Kidney epithelial cell (primary cell): ENCODE data around the gene TRPT1. TPM values are rescaled to one million over a fixed set of nuclear protein-coding genes. Genes with fewer than 3 reads are reported as not detected.

Experiments used
- DNase-seq: peaks from one replicate; pipeline ENCODE4 v3.0.0-alpha.2; 2010; ENCODE audit warnings: low read depth
- H3K27me3 ChIP-seq: 2 replicates; pipeline ENCODE4 v1.6.0; 2011; ENCODE audit warnings: low read length; ENCODE audit not compliant: control insufficient read depth, insufficient read depth
- H3K36me3 ChIP-seq: 2 replicates; pipeline ENCODE4 v1.5.1; 2011; ENCODE audit warnings: low read length; ENCODE audit not compliant: control insufficient read depth, insufficient read depth
- H3K4me3 ChIP-seq: 2 replicates; pipeline ENCODE4 v1.5.1; 2011; ENCODE audit warnings: low read depth, mild to moderate bottlenecking, control low read depth, low read length
- CTCF ChIP-seq: IDR thresholded peaks from 2 replicates; pipeline ENCODE4 v1.5.1; 2011; ENCODE audit warnings: mild to moderate bottlenecking, moderate library complexity, low read length, control low read depth, inconsistent platforms; ENCODE audit not compliant: insufficient read depth, poor library complexity, severe bottlenecking
- total RNA-seq: library from RNA; depleted of rRNA; stranded (reverse); fragments of >200 nt; gene quantifications from 2 replicates; pipeline ENCODE4 v1.2.3, GENCODE V29; 2015

The TRPT1 gene
- total RNA-seq, 1 donor from 2014 or later: 77.1 TPM

DNA sequence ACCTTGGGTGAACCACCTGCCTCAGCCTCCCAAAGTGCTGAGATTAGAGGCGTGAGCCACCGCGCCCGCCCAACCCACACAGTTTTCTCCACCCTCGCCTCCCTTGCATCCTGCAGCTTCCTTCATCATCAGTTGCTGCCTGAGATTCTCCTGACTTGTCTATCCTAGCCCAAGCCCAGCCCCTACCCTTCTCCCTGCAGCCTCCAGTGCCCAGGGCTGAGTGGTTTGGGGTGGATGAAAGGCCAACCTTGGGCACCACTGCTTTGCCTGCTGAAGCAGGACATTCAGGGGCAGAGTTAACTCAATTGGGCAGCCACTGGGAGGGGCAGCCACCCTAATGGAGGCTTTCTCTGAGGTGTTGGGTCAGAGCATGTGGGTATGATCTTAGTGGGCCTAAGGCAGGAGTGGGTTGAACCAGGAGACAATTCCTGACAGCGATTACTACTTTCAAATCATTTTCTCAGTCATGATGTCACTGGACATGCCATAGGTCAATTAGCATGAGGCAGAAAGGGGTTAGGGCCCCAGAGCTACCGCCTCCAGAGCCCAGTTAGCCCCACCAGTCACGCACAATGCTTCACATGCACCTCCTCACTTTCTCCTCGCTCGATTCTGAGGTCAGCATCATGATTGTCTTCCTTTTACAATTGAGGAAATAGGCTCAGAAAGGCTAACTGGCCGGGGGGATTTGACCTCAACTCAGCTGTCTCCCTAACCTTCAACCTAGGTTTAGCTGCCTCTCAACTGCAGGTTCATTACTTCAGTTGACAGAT, 13.9 kb upstream of the TRPT1 start:
- H3K36me3 ChIP-seq: peaks cover 3% of the 10 kb centered on the region
- DNase-seq: no peak
- H3K4me3 ChIP-seq: peak overlapping the region; percentile 58
- no peak for TF ChIP-seq CTCF
- H3K27me3 ChIP-seq: no peaks in the 10 kb centered on the region

GRCh38 chr11:64238999-64239398, 13.0 kb upstream of the TRPT1 start:
- TF ChIP-seq CTCF: no peak
- Histone ChIP-seq H3K36me3 (peaks cover 3% of the 10 kb centered on the region), H3K4me3 (no peak overlapping the region), H3K27me3 (no peaks in the 10 kb centered on the region)
- DNase-seq: no peak

- Histone ChIP-seq H3K27me3 (no peaks in the 10 kb centered on the region), H3K4me3 (no peak overlapping the region), H3K36me3 (no peaks in the 10 kb centered on the region)
- no peak for TF ChIP-seq CTCF
- no peak for DNase-seq
Measured at GRCh38 chr11:64238076-64238475, 12.1 kb upstream of the TRPT1 start.

DNA sequence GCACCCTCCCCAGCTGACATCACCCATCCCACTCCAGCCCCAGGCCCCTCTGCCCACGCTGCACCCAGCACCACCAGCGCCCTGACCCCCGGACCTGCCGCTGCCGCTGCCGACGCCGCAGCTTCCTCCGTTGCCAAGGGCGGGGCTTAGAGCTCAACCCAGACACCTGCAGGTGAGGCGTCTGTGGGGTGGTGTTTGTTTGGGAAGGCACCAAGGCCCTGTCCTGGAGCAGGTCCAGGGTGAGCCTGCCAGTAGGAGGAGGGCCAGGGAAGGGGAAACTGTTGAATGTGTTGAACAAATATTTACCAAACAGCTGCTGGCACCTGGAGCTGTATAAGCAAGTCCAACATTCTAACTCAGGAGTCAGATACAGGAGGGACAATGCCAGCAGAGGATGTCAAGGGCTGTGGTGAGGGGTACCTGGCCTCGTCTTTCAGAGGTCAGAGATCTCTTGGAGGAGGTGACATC, 11.5 kb upstream of the TRPT1 start:
- Histone ChIP-seq H3K36me3 (no peaks in the 10 kb centered on the region), H3K4me3 (no peak overlapping the region), H3K27me3 (no peaks in the 10 kb centered on the region)
- TF ChIP-seq CTCF: no peak
- DNase-seq: no peak

- H3K27me3 ChIP-seq: no peaks in the 10 kb centered on the region
- TF ChIP-seq CTCF: no peak
- no peaks in the 10 kb centered on the region for H3K36me3 ChIP-seq
- peak overlapping the region; percentile 50 for H3K4me3 ChIP-seq
- no peak for DNase-seq
Measured at GRCh38 chr11:64235437-64236161, 9.6 kb upstream of the TRPT1 start.
